ENCODE measurements around the gene UBE3C.

- TF ChIP-seq CTCF (IDR thresholded peaks at IDR 0.05; ENCODE audit: low read depth, low read length, poor library complexity, severe bottlenecking): no peak
- no peak for TF ChIP-seq EZH2phosphoT487 (IDR thresholded peaks at IDR 0.05; ENCODE audit: borderline replicate concordance, low read length)
These were observed 18.5 kb upstream of the UBE3C start for GRCh38 chr7:157120181-157120580.

All from DOHH2 (cell line).